NCI-H2171 (cell line): ENCODE measurements around the gene OXLD1.

Experiments
- DNase-seq: peaks from one replicate; lab custom pipeline; 2025; lab: John Stamatoyannopoulos, UW

Gene OXLD1

GRCh38 chr17:81702934-81703746 lies 36.7 kb upstream of the OXLD1 start, which contains the start of gene MRPL12:
Gene MRPL12, plus strand, starts transcription at chr17:81703367. Its CDS starts 135 bp downstream, at chr17:81703502.
- peak; percentile 90 for DNase-seq

- DNase-seq: no peak
These were observed 35.1 kb upstream of the OXLD1 start for GRCh38 chr17:81701288-81702071.

GRCh38 chr17:81700353-81701287 lies 34.2 kb upstream of the OXLD1 start:
- DNase-seq: no peak

GRCh38 chr17:81697261-81698044 lies 31.0 kb upstream of the OXLD1 start:
- no peak for DNase-seq

GRCh38 chr17:81696218-81696941 lies 30.0 kb upstream of the OXLD1 start:
- no peak for DNase-seq

- no peak for DNase-seq
These were observed 29.4 kb upstream of the OXLD1 start for GRCh38 chr17:81695801-81696200.

- no peak for DNase-seq
These were observed 28.8 kb upstream of the OXLD1 start for GRCh38 chr17:81695211-81695610.

- no peak for DNase-seq
These were observed 28.4 kb upstream of the OXLD1 start for GRCh38 chr17:81694810-81695209.

GRCh38 chr17:81693509-81694210 lies 27.3 kb upstream of the OXLD1 start:
- DNase-seq: no peak

GRCh38 chr17:81691608-81692007 lies 25.2 kb upstream of the OXLD1 start:
- DNase-seq: no peak

GRCh38 chr17:81691196-81691595 lies 24.8 kb upstream of the OXLD1 start:
- no peak for DNase-seq

GRCh38 chr17:81690549-81690948 lies 24.1 kb upstream of the OXLD1 start:
- DNase-seq: no peak

- no peak for DNase-seq
These were observed 23.7 kb upstream of the OXLD1 start for GRCh38 chr17:81690066-81690465.

- DNase-seq: no peak
These were observed 22.2 kb upstream of the OXLD1 start for GRCh38 chr17:81688616-81689015.

GRCh38 chr17:81687770-81688541 lies 21.6 kb upstream of the OXLD1 start:
- DNase-seq: peak; percentile 96

GRCh38 chr17:81686614-81687013 lies 20.2 kb upstream of the OXLD1 start:
- no peak for DNase-seq

GRCh38 chr17:81685108-81685507 lies 18.7 kb upstream of the OXLD1 start:
- DNase-seq: no peak

- no peak for DNase-seq
These were observed 18.1 kb upstream of the OXLD1 start for GRCh38 chr17:81684442-81684911.
